Measurements from ENCODE around the gene WASF3.

WASF3 gene

DNA sequence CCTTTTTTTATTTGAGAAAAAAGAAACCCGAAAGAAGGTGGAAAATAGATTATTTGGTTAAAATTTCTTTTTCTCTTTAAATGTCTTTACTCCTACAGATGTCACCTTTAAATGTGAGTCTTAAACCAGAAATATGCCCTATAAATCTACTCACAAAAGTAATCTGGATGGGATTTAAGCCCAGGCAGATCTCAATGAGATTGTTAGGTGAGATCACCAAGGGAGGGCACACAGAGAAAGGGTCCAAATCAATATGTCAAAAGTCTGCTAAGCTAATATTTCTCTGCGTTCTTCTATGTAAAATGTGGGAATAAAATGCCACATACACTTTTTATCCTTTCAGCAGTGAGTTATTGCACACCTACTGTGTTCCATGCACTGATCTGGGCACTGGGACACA lies 32.9 kb downstream of the WASF3 start:
- no peak for DNase-seq (ENCODE audit: low spot score)

DNA sequence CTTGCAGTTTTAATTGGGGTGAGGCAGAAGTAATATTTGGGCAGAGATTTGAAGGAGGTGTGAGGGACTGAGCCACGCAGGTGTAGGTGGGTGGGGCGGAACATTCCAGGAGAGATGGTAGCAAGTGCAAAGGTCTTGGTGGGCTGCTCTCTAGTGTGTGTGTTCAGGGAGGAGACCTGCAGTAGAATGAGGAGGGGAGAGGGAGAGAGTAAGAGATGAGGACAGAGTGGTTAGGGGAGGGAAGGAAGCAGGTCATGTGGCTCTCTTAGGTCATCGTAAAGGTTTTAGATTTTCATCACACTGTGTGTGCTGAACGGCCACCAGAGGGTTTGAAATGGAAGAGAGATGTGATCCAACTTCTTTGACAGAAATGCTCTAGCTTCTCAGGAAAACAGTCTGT lies 33.5 kb downstream of the WASF3 start:
- no peak for DNase-seq (ENCODE audit: low spot score)

DNA sequence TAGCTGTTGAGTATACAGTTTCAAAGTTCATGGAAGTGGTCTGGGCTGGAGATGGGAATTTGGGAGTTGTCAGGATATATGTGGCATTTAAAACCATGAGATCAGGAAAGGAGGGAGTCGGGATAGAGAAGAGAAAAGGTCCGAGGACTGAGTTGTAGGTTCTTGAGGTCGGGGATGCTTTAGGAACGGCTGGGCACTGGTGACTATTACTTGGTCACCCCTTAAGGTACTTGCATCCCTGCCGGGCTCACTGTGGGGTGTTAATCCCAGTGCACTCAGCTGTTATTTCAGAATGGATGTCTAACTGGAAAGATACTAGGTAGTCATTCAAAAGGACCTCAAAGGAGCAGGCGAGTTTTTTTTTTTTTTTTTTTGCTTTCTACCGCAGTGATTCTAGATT lies 34.2 kb downstream of the WASF3 start:
- no peak for DNase-seq (ENCODE audit: low spot score)

DNA sequence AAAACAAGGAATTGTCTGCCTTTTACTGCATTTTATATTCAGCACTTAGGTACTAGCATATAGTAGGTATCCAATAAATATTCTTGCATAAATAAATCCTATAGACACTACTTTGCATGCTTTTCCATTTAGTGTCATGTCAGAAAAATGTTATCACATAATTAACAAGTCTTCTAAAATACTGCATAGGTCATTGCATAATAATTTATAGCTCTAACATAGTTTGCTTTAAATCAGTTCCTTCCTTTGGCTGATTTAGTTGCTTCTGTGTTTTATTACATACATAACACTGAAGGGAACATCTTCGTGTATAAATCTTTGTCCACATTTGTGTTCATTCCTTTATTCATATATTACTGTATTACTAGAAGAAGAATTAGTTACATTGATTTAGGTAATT lies 36.2 kb downstream of the WASF3 start:
- DNase-seq (ENCODE audit: low spot score) = no peak

DNA sequence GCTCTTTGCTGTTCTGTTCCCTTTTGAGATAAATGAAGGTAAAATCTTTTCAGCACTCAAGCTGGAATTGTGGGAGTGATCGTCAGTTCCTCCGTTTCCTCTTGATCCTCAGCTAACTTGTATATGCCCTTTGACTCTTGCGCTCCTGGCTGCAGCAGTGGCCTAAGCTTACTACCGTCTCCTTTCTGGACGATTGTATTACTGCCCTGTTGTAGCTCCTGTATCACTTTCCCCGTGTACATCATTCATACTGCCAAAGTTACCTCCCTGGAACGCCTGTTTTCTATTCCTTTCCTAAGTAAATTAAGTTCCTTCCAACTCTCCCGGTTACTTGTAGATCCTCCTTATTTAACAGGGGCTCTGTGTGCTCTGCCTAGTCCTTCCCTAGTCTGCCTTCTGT lies 36.9 kb downstream of the WASF3 start:
- no peak for DNase-seq (ENCODE audit: low spot score)

DNA sequence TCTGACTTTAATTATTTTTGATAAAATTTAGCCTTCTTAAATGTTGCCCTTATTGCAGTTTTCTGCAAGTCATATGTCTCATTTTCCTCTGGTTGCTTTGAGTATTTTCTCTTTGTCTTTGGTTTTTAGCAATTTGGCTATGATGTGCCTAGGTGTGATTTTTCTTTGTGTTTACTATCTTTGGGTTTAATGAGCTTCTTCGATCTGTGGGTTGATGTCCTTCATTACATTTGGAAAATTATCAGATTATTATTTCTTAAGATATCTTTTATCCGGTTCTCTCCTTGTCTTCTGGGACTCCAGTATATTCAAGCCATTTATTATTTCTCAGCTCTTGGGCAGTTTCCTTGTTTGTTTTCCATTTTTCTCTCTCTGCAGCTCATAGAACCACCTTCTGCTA lies 39.0 kb downstream of the WASF3 start:
- no peak for DNase-seq (ENCODE audit: low spot score)

DNA sequence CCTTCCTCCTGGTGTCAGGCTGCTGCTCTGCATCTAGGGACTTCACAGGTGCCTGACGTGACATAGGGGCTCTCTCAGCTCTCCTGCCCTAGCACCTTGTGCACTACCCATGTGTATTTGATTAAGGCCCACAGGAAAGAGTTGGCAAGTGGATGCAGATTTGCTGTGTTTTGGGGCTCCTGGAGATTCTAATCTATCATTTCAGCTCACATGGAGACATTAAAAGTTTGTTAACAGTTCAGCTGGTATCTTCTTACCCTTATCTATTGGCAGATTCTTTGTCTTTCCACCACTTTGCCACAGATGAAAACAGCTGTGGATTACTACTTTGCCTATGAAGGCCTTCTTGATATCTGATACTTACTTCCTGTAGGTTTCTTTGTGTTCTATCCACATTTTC lies 41.9 kb downstream of the WASF3 start:
- no peak for DNase-seq (ENCODE audit: low spot score)

DNA sequence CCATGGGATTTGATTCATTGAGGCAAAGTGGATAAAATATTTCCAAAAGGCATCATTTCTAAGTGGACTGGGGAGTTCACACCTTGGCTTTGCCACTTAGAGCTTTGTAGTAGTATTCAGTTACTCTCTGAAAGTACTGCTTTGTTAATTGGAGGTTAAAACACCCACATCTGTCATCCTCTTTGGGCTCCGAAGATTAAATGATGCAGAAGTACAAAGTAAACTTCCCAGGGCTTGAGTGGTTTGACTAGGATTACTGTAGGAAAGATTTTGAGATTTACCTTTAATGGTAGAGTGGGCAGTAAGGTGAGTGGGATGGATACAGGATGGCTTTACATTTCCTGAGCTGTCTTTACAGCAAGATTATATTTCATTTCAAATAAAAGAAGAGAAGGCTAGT lies 42.4 kb downstream of the WASF3 start:
- DNase-seq (ENCODE audit: low spot score) = no peak

DNA sequence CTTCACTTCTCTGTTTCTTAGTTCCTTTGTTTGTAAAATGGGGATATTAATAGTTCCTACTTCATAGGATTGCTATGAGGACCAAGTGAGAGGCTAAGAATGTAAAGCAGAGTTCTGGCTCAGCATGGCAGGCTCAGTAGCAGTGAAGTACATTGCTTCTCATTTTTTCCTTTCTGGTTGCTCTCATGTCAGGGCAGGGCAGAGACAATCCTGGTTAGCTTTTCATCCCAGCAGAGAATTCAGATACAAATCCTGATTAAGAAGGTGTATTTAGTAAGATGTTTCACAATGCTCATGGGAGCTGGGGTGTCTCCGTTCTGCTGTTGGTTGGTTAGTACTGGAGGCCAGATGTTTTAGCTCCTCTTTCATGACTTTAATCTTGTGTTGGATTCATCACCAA lies 42.9 kb downstream of the WASF3 start:
- no peak for DNase-seq (ENCODE audit: low spot score)

DNA sequence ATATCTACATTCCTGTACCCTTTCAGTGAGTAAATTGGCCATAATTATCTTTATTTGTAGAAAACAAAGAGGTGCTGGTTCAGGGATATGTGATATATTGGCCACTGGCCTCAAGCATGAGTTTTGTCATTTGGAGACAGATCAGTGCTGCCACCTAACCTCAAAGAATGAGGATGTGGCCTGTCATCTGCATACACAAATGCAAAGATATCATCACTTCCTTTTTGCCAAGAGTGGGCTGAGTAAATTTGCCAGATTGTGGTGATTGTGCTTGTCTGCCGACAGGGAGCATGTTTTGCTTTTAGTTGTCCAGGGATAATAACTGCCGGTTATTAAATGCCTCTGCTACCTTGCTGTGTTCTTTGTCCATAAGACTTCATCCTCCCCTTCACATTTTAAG lies 44.2 kb downstream of the WASF3 start:
- DNase-seq (ENCODE audit: low spot score) = no peak

DNA sequence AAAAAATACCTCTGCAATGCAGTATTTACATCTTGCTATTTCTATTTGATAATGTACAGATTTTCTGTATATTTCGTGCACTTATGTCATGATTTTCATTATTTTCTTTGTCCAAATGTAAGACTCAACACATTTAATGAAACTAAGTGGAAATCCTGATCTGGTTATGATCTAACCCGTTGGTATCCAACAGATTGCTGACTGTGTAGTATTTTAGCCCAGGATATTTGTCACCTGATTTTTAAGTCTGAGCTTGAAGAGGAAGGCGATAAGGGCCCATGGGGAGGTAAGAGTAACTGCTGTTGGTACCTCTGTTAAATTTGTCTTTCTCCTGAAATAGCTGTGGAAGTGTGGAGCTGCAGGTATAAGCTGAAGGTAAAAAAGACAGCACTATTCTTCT lies 45.3 kb downstream of the WASF3 start:
- no peak for DNase-seq (ENCODE audit: low spot score)

DNA sequence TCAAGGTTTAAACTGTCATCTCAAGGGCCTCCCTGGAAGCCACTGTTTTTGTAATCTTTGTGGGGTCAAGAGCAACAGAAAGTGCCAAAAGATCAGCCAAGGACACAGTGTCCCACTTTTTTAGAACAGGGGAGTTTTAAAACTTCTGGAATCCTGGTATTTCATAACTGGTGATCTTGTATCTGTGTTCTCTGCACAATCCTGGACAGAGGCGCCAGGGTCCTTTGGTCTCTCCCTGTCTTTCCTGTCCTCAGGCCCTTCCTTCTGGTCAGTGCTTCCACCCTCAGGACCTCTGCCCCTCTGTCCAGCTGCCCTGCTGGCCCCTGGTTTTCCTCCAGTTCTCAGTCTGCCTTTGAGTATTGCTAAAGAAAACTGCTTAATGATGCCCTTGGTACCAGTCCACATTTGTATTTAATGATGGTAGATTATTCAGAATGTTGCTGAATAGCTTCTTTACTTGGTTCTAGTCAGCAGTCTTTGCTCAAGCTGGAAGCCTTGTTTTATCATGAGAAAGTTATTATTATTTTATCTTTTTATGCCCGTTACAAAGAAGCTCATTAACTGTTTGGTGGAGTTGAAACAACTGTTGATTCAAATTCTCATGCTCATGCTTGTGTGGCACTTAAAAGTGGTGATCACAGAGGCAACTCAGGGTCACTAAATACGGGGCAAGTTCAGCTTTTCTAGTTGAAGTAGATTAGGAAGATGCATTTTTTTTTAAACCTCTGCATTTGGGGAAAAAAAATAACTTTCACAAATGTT lies 47.5 kb downstream of the WASF3 start:
- DNase-seq (ENCODE audit: low spot score) = no peak

DNA sequence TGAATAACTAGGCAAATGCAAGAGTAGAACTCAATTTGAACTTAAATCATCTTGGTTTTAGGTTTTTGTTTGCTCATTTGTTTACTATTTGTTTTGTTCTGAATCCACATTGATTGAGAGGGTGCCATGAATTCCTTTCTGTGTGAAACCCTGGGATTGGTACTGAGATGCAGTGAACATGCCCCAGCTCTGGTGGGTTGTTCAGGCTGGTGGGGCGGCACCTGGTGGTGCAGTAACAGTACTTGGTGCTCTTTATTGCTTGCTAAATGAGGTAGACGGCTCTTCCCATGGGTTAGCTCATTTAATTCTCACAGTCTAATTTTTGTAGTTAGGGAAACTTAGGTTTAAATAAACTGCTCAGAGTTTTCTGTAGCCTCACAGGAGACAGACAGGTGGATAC lies 48.4 kb downstream of the WASF3 start:
- DNase-seq (ENCODE audit: low spot score) = no peak

DNA sequence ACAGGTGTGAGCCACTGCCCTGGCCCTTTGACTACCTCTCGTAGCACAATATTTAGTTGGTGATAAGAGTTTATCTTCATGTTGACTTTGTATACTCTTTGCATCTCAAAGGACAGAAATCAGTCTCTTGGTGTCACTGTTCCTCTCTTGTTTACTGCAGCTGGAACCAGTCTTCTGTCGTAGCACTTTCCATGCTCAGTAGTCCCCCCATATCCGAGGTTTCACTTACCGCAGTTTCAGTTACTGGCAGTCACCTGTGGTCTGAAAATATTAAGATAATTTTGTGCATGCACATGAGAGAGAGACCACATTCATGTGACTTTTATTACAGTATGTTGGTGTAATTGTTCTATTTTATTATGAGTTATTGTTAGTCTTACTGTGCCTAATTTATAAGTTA lies 49.1 kb downstream of the WASF3 start:
- DNase-seq (ENCODE audit: low spot score) = no peak

DNA sequence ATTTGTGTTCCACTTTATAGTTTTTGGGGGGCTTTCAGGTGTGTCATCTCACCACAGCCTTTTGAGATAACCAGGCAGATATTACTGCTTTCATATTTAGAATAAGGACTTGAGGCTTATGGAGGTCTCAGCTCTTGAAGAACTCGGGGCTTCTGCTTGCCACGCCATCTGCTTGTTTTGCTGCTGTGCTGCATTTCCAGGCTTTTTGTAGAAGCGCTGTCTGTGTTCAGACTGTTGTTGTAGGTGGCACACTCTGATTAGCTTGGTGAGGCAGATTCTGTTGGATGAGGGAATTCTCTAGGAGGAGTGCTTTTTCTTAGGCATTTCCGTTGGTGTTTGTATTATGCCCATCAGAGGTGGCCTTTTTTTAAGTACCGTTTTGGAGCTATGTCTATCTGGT lies 57.2 kb downstream of the WASF3 start:
- DNase-seq (ENCODE audit: low spot score) = no peak

DNA sequence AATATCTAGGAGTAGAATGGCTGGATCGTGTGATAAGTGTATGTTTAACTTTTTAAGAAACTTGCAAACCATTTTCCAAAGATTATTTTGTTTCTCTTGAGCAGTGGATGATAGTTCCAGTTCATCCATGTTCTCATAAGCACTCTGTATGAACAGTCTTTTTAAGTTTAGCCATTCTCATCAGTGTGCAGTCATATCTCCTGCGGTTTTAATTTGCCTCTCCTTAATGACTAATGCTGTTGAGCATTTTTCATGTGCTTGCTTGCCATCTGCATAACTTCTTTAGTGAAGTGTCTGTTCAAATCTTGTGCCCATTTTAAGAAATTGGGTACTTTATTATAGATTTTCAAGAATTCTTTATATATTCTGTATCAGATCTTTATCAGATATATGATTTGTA lies 58.6 kb downstream of the WASF3 start:
- no peak for DNase-seq (ENCODE audit: low spot score)

DNA sequence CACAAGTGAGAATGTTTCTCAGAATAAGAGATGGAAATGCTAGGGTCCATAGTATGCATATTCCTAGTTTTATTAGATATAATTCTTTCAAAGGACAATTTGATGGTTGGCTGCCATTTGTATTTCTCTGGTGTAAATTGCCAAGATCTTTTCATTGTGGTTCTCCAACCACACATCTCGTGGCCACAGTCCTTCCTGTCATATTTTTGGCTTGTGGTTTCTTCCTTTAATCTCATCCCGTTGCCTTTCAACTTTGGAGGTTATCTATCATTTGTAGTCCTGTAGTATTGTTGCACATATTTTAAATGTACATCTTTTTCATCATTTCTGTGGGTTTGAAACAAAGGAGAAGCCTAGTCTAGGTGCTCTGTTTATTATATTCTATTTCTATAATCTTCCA lies 61.2 kb downstream of the WASF3 start:
- DNase-seq (ENCODE audit: low spot score) = no peak

DNA sequence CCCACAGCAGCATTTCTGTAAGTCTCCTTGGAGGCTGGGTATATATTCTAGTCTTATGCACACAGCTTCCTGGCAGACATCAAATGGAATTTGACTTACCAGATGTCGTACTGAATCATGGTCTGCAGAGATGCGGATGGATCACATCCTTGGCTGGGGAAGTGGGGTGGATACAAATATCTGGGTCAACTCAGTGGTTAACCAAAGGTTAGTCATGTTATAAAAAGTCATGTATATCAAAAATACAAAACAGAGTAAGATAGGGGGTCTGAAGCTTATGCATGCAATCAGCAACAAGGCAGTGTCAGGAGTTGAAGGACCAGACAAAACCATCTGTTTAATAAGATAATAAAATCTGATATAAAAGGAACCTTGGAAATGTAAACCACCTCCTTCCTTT lies 61.9 kb downstream of the WASF3 start:
- no peak for DNase-seq (ENCODE audit: low spot score)

DNA sequence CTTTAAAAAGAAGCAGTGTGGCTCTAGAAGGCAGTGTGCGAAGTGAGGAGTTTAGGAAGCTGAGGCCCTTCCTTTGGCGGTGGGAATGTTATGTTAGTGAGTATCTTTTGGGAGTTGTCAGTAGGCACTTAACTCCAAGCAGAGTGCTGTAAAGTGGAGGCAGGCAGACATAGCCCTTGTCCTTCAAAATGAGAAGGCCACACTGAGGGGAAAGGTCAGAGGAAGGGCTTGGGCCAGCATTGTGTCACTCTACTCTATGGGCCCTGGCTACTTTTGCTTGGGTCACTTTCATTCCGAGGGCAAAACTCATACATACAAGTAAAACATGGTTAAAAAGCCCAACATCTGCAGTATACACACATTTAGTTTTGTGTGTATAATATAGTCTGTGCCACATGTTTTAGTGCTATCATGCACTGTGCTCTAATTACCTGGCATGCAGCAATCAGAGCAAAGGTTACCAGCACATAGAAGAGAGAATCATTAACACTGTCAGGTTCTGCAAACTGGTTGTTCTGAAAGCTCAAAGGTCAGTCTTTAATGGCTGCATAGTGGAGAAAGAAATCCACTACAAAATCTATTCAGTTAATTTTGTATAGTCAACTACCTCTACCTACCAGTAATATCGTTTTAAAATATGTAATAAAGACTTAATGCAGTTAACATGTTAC lies 64.4 kb downstream of the WASF3 start:
- DNase-seq (ENCODE audit: low spot score) = no peak

DNA sequence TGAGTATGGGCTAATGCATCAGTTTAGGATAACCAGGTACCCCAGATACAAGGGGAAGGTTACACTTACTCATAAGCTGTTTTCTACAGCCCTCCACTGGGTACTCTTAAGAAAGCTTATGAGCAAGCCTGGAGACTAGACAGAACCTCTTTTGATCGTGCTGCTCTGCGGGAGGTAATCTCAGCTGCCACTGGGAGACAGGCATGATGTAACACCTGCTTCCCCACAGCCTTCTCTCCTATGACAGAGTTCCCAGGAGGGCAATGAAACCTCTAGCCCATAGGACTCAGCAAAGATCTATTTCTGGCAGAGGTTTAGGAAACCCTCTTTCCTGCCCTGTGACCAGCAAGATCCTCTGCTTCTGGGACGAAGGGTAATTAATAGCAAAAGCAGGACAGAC lies 65.6 kb downstream of the WASF3 start:
- DNase-seq (ENCODE audit: low spot score) = no peak

DNA sequence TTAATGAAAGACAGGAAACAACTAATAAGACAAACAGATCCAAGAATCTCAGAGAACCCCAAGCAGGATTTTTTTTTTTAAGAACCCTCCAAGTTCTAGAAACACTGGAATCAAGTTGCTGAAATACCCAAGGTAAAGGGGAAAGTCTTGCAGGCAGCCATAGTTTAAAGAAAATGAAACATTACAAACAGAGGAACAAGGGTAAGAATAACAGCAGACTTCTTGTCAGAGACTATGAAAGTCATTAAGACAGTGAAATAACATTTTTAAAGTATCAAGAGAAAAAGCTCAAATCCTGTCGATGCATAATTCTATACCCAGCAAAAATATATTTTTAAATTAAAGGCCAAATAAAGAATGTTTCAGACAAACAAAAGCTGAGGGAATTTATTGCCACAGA lies 67.1 kb downstream of the WASF3 start:
- no peak for DNase-seq (ENCODE audit: low spot score)

DNA sequence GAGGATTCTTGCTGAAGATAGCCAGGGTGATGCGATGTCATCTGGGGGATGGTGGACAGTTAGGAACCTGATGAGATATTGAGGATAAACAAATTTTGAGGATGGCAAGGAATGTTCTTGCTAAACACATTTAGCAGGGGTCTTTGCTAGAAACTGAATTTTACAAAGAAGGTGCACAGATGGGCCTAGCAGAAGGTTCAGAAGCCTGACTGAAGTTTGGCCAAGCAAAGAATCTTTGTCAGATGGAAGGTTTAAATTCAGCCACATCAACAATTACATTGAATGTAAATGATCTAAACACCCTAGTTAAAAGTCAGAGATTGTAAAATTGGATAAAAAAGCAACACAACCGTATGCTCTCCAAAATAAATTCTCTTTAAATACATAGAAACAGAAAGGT lies 68.8 kb downstream of the WASF3 start:
- DNase-seq (ENCODE audit: low spot score) = no peak

DNA sequence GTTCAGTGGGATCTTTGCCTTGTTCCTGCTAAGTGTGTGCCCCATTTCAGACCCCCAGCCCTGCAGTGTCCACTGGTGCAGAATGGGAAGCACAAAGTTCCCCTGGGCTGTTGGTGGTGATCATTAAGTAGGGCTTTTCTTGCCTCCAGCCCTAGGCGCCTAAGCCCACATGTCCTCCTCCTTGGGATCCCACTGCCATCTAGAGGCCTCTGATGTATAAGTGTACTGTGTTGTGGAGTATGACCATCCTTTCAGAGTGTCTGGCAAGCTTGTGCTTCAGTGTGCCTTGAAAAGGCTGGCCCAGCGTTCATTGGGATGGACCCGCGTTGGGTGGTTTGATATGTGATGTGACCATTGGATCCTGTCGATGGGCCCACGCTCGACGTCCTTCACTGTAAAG lies 71.2 kb downstream of the WASF3 start:
- DNase-seq (ENCODE audit: low spot score) = no peak

DNA sequence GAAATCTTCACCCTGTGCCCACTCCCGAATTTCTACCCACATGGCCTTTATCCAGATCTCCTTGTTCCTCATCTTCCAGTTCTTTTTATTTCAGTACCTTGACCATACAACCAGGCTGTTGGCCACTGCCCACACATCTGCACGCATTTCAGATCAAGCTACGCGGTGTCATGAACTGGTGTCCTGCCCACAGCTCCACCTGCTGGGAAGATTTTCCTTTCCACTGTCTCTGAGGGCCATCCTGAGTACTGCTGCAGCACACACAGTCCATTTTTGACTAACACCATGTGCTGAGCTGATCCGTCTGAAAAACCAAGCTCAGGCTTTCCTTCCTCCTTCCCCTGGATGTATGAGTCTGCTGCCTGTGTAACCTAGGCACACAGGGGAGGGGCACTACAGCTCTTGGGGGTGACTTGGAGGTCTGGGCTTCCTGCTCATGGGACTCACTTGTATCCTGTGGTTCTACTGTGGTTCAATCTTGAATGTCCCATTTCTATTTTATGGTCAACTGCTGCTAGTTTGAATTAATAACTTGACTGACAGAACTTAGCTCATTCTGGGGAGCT lies 71.9 kb downstream of the WASF3 start:
- DNase-seq (ENCODE audit: low spot score) = no peak
